H1 (cell line): ENCODE data around the gene MAGI1. TPM values are rescaled to one million over a fixed set of nuclear protein-coding genes. Genes with fewer than 3 reads are reported as not detected.

ENCODE experiments used
- CTCF ChIA-PET: fragments of 300-600 bp; sonication (Branson Sonifier 250); formaldehyde crosslinking; loops from one replicate; lab custom pipeline; 2021; ENCODE audit not compliant: partially characterized antibody; lab: Charles Lee
- POLR2A ChIA-PET: fragments of 300-600 bp; sonication (Branson Sonifier 250); formaldehyde crosslinking; loops from one replicate; lab custom pipeline; 2021; ENCODE audit warnings: inconsistent platforms; ENCODE audit not compliant: partially characterized antibody; lab: Charles Lee
- DNase-seq, 2 experiments: peaks; one replicate each; pipeline versions ENCODE4 v3.0.0 to v3.0.0-alpha.2; 2010 to 2022; ENCODE audit warnings: low spot score in 2 of 2, low read depth in 1 of 2, mixed read lengths in 1 of 2
- FAIRE-seq: peaks from 2 replicates; lab custom pipeline; 2011; peaks lifted over from hg19 to GRCh38; lab: Jason Lieb, UNC
- H2AFZ ChIP-seq: 2 replicates; pipeline ENCODE4 v1.8.1; 2012; ENCODE audit warnings: low read length, inconsistent platforms
- H2AK5ac ChIP-seq: 2 replicates; pipeline ENCODE4 v1.6.1; 2013; ENCODE audit warnings: low read depth, low read length
- H2BK120ac ChIP-seq: replicated peaks from 2 replicates; pipeline ENCODE3; 2013; ENCODE audit warnings: low read depth, low read length, inconsistent platforms
- H2BK12ac ChIP-seq: 2 replicates; pipeline ENCODE4 v1.6.1; 2013; ENCODE audit warnings: low read depth, low read length
- H2BK15ac ChIP-seq: 2 replicates; pipeline ENCODE4 v1.6.1; 2013; ENCODE audit warnings: low read length
- H2BK20ac ChIP-seq: 2 replicates; pipeline ENCODE4 v1.6.1; 2013; ENCODE audit warnings: low read length
- H2BK5ac ChIP-seq: 2 replicates; pipeline ENCODE4 v1.6.1; 2013; ENCODE audit warnings: low read depth, low read length
- H3K14ac ChIP-seq: 2 replicates; pipeline ENCODE4 v1.6.1; 2013; ENCODE audit warnings: inconsistent platforms; ENCODE audit not compliant: insufficient read length
- H3K18ac ChIP-seq: 2 replicates; pipeline ENCODE4 v1.6.1; 2013; ENCODE audit warnings: low read length; ENCODE audit errors: extremely low read depth
- H3K23ac ChIP-seq: 2 replicates; pipeline ENCODE4 v1.6.1; 2013; ENCODE audit warnings: inconsistent platforms; ENCODE audit not compliant: insufficient read length
- H3K23me2 ChIP-seq: 2 replicates; pipeline ENCODE4 v1.6.1; 2013; ENCODE audit warnings: low read depth, low read length
- H3K27ac ChIP-seq: 2 replicates; pipeline ENCODE4 v1.6.1; 2011; ENCODE audit warnings: low read depth, low read length, inconsistent platforms
- H3K27me3 ChIP-seq, 4 experiments: replicated peaks in 1 of 4; 1 replicate in 1 of 4; 2 replicates in 3 of 4; pipeline versions ENCODE4 v1.6.1 to v1.8.1; 2011 to 2013; ENCODE audit warnings: low read length in 3 of 4, mild to moderate bottlenecking in 3 of 4, inconsistent platforms in 2 of 4, mixed read lengths in 2 of 4, moderate library complexity in 1 of 4; ENCODE audit not compliant: control insufficient read depth in 3 of 4, insufficient read depth in 3 of 4; ENCODE audit errors: extremely low read depth in 1 of 4
- H3K36me3 ChIP-seq, 4 experiments: 2 replicates each; pipeline versions ENCODE4 v1.6.1 to v1.8.1; 2011 to 2013; ENCODE audit warnings: mild to moderate bottlenecking in 4 of 4, low read length in 3 of 4, moderate library complexity in 2 of 4, control low read depth in 1 of 4, inconsistent platforms in 1 of 4; ENCODE audit not compliant: insufficient read depth in 4 of 4, control insufficient read depth in 2 of 4
- H3K4ac ChIP-seq: replicated peaks from 2 replicates; pipeline ENCODE3; 2013; ENCODE audit warnings: low read length, low read depth, mixed read lengths, inconsistent platforms; ENCODE audit not compliant: insufficient read length
- H3K4me1 ChIP-seq, 4 experiments: replicated peaks in 1 of 4; 1 replicate in 1 of 4; 2 replicates in 3 of 4; pipeline versions ENCODE4 v1.6.1 to v1.8.1; 2011 to 2013; ENCODE audit warnings: low read length in 3 of 4, inconsistent platforms in 2 of 4, mixed read lengths in 1 of 4; ENCODE audit not compliant: insufficient read depth in 4 of 4, control insufficient read depth in 3 of 4
- H3K4me2 ChIP-seq, 2 experiments: 2 replicates each; pipeline versions ENCODE4 v1.6.1 to v1.8.1; 2011 to 2013; ENCODE audit warnings: low read depth in 2 of 2, low read length in 2 of 2, control low read depth in 1 of 2, inconsistent platforms in 1 of 2, mild to moderate bottlenecking in 1 of 2; ENCODE audit not compliant: insufficient read depth in 1 of 2
- H3K4me3 ChIP-seq, 4 experiments: fragments of 200-600, 300-600 bp in 1 of 4; sonication (generic), shearing (Covaris generic), sonication (Bioruptor Twin) in 1 of 4; 2 replicates each; pipeline versions ENCODE4 v1.5.1 to v1.8.1; 2011 to 2016; ENCODE audit warnings: low read length in 4 of 4, low read depth in 3 of 4, control low read depth in 2 of 4, inconsistent platforms in 2 of 4, mild to moderate bottlenecking in 2 of 4, mixed read lengths in 1 of 4, moderate library complexity in 1 of 4; ENCODE audit not compliant: insufficient read depth in 2 of 4; ENCODE audit errors: extremely low read depth in 1 of 4
- H3K56ac ChIP-seq: replicated peaks from 2 replicates; pipeline ENCODE3; 2013; ENCODE audit warnings: low read depth, mild to moderate bottlenecking, mixed read lengths, low read length, inconsistent platforms; ENCODE audit not compliant: insufficient read length
- H3K79me1 ChIP-seq: 2 replicates; pipeline ENCODE4 v1.6.1; 2013; ENCODE audit warnings: low read depth, low read length, control low read depth
- H3K79me2 ChIP-seq, 2 experiments: 2 replicates each; pipeline versions ENCODE4 v1.6.1 to v1.8.1; 2012 to 2013; ENCODE audit warnings: low read length in 2 of 2, mild to moderate bottlenecking in 2 of 2, inconsistent platforms in 1 of 2; ENCODE audit not compliant: insufficient read depth in 2 of 2, control insufficient read depth in 1 of 2
- H3K9ac ChIP-seq, 4 experiments: replicated peaks in 1 of 4; 1 replicate in 1 of 4; 2 replicates in 3 of 4; pipeline versions ENCODE4 v1.6.1 to v1.8.1; 2011 to 2013; ENCODE audit warnings: low read depth in 3 of 4, low read length in 3 of 4, control low read depth in 2 of 4, mild to moderate bottlenecking in 2 of 4, moderate library complexity in 2 of 4, inconsistent platforms in 1 of 4; ENCODE audit errors: extremely low read depth in 1 of 4
- H3K9me3 ChIP-seq, 2 experiments: 2 replicates each; pipeline versions ENCODE4 v1.6.1 to v1.8.1; 2012 to 2013; ENCODE audit warnings: mild to moderate bottlenecking in 2 of 2, moderate library complexity in 2 of 2, control low read depth in 1 of 2, inconsistent platforms in 1 of 2, low read depth in 1 of 2, low read length in 1 of 2, mixed read lengths in 1 of 2; ENCODE audit not compliant: insufficient read depth in 2 of 2
- H4K20me1 ChIP-seq, 2 experiments: replicated peaks in 1 of 2; 2 replicates each; pipeline versions ENCODE3 to v1.8.1; 2011 to 2013; ENCODE audit warnings: inconsistent platforms in 2 of 2, low read length in 2 of 2, mild to moderate bottlenecking in 1 of 2; ENCODE audit not compliant: insufficient read depth in 2 of 2, control insufficient read depth in 1 of 2
- H4K5ac ChIP-seq: 2 replicates; pipeline ENCODE4 v1.6.1; 2013; ENCODE audit warnings: low read length, low read depth, mixed read lengths, inconsistent platforms; ENCODE audit not compliant: insufficient read length
- H4K8ac ChIP-seq: 2 replicates; pipeline ENCODE4 v1.8.0; 2013; ENCODE audit warnings: mild to moderate bottlenecking, moderate library complexity, low read length, inconsistent platforms; ENCODE audit not compliant: insufficient read depth; ENCODE audit errors: extremely low read depth
- H4K91ac ChIP-seq: replicated peaks from 2 replicates; pipeline ENCODE3; 2013; ENCODE audit warnings: low read length, mixed read lengths, inconsistent platforms; ENCODE audit not compliant: insufficient read length
- PHF8 ChIP-seq: fragments of 200-600 bp; sonication (generic); conservative IDR thresholded peaks from 2 replicates; pipeline ENCODE4 v1.7.1; 2012; ENCODE audit warnings: low read depth, mild to moderate bottlenecking, inconsistent platforms, low read length, moderate library complexity
- WGBS, 2 experiments: shearing (Covaris generic) in 1 of 2; methylation state at CpG; one replicate each; pipeline versions ENCODE4 v1.1.6 to v1.1.7; 2013 to 2015; ENCODE audit warnings: low lambda C conversion rate in 2 of 2, mixed read lengths in 2 of 2, inconsistent platforms in 1 of 2, low coverage in 1 of 2, missing lambda C conversion rate in 1 of 2; ENCODE audit not compliant: insufficient replicate concordance in 2 of 2, insufficient coverage in 1 of 2, insufficient read length in 1 of 2; ENCODE audit errors: extremely low coverage in 1 of 2, missing lambda C conversion rate in 1 of 2; 5-methylcytosine and 5-hydroxymethylcytosine counted together
- polyA plus RNA-seq, 7 experiments: library from polyadenylated mRNA; depleted of rRNA in 3 of 7; stranded (reverse) in 5 of 7; unstranded in 2 of 7; fragments of >200 nt in 5 of 7; fragments of 200-250 nt in 2 of 7; gene quantifications; 1 replicate in 5 of 7; 2 replicates in 1 of 7; 4 replicates in 1 of 7; pipeline versions ENCODE4 v1.2.1 to v1.2.3, GENCODE V29; 2011 to 2013; ENCODE audit warnings: missing spikeins in 2 of 7, mixed read lengths in 2 of 7
- total RNA-seq: library from RNA; stranded (reverse); fragmentation: NEBNext Ultra II Directional; extraction: Animal tissue kit (Norgen Biotek cat#: 25700); gene quantifications from 2 replicates; pipeline ENCODE4 v1.2.1, GENCODE V29; 2021

MAGI1 gene
- total and polyA plus RNA-seq, 2 of the 8 experiments (the other 6 are each of a cell fraction or from before 2014, with no cell fraction given) = 19.8 to 78.0 TPM

GRCh38 chr3:65539616-65540015 is 499.1 kb downstream of the MAGI1 start:
- Histone ChIP-seq H2AFZ (no peak overlapping the region), H2BK20ac (no peak overlapping the region), H3K23ac (no peak overlapping the region), H2BK12ac (no peak overlapping the region), H2BK15ac (no peak overlapping the region), H3K4me3 (peak overlapping the region in 2 of 4 experiments; percentile 16 to 30; a peak in 2 of 8 replicates), H3K23me2 (peaks cover 9% of the 10 kb centered on the region; the same call in 1 of the 2 replicates), H4K20me1 (peaks cover 0 to 7% of the 10 kb centered on the region in 2 experiments), H2BK5ac (no peak overlapping the region; the same call in 1 of the 2 replicates), H3K4me1 (peaks cover 8 to 23% (median 15%) of the 10 kb centered on the region in 4 experiments), H3K9ac (no peak overlapping the region), H3K4ac (no peak overlapping the region), H3K18ac (no peak overlapping the region; the same call in 1 of the 2 replicates), H3K14ac (no peak overlapping the region), H3K56ac (no peak overlapping the region), H4K5ac (peak overlapping the region; percentile 14), H4K8ac (no peak overlapping the region), H2BK120ac (no peak overlapping the region), H3K27ac (0 out of 2 replicates have a peak overlapping the region, but pooled peaks have one; percentile 25), H3K9me3 (peaks cover 0 to 4% of the 10 kb centered on the region in 2 experiments; a peak in 1 of 4 replicates), H4K91ac (no peak overlapping the region), H3K79me1 (peaks cover 7% of the 10 kb centered on the region), H3K36me3 (no peaks in the 10 kb centered on the region), H3K79me2 (peaks cover 10 to 72% of the 10 kb centered on the region in 2 experiments), H3K4me2 (peak overlapping the region; percentile 61 to 89), H3K27me3 (peaks cover 0 to 6% (median 0%) of the 10 kb centered on the region in 4 experiments; a peak in 1 of 7 replicates), H2AK5ac (no peak overlapping the region)
- CTCF ChIA-PET = interaction anchor here (0.6 to 1.7 kb wide), 9 partner anchors 19 to 197 kb away, joined by 3 to 4 read pairs (median 4); no protein-coding TSS in a partner anchor
- DNase-seq (no peak), FAIRE-seq (peak; percentile 96)
- 0% methylated on average over 1 of the region's 1 CpG; no CpG with 5 or more reads in 1 of the 2 experiments for WGBS, 2 experiments
- POLR2A ChIA-PET = interaction anchor here (0.7 to 4.4 kb wide), 13 partner anchors 9 to 410 kb away, joined by 3 to 35 read pairs (median 4); no protein-coding TSS in a partner anchor
- TF ChIP-seq PHF8 = no peak
